HG03571 (cell line): Measurements from ENCODE around the gene PILRA.
"Not testable (repeated sequence)": the region's sequence is repeated elsewhere in the genome, so short reads cannot be mapped to it uniquely, and the experiment has no call there.

Experiments
- ATAC-seq: cut with Tn5 transposase; IDR thresholded peaks from one replicate; pipeline ENCODE4 v1.9.1; 2021; ENCODE audit not compliant: unreplicated experiment

PILRA gene

DNA sequence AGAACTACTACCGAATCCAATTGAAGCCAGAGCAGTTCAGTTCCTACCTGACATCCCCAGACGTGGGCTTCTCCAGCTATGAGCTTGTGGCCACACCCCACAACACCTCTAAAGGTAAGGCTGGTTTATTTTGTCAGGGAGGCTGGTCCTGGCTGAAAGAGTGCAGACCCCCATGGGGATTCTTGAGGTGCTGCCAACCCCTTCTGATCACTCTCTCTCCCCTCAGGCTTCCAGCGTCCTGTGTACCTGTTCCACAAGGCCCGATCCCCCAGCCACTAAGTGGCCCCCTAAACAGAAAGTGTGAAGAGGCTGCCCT is 59.9 kb downstream of the PILRA start:
- ATAC-seq, result no peak

DNA sequence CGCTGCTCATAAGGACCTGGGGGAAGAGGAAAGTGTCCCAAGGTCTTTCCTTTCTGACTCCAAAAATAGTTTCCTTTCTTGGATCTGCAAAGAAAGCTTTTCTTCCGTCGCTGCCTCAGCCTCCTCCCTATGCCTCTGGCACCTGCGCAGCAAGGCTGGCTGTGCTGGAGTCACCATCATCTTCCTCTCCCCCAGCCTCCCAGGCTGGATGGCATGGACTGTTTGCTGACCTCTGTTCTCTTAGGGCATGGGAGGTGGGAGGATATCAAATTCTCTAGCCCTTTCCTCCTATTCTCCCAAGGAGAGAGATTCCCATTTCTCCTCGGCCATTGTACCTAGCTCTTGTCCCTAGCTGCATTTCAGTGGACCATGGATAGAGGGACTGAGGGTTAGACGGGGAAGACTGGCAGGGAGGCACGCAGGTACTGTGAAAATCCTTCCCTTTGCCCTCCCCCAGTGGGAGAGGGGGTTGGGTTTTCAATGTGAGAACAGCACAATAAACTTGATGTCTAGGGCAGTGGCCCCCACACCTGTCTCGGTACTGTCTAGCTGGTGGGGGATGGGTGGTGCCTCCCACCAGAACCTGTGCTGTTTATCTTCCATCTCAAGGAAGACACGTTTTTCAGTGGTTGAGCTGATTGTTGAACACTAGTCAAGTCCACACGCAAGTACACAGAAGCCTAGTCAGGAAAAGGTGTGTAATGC is 60.5 kb downstream of the PILRA start:
- no peak for ATAC-seq

DNA sequence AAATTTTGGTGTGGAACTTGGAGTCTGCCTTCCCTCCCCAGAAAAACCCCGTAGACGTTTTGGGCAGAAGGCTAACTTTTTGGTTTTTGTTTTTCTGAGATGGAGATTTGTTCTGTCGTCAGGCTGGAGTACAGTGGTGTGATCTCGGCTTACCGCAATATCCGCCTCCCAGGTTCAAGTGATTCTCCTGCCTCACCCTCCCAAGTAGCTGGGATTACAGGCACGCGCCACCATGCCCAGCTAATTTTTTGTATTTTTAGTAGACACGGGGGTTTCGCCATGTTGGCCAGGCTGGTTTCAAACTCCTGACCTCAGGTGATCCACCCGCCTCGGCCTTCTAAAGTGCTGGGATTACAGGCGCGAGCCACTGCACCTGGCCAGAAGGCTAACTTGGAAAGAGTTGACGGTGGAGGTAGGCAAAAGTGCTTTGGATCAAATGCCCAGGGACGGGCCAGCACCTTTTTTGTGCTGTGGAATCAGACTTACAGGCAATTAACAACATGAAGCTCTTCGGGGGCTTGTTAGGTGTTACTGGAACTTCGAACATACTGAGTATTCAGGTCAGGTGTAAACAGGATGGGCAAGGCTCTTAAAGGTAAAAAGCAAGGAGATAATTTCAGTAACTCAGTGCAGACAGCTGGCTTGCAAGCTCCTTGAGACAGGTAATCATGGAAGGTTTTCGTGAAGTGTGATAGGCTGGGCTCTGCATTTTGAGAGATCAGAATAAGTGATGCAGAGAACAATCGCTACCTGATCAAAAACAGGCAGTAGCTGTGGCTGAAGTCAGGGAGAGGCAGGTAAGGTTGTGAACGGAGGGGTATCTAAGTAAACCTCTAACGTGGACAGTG is 61.2 kb downstream of the PILRA start:
- no peak for ATAC-seq

DNA sequence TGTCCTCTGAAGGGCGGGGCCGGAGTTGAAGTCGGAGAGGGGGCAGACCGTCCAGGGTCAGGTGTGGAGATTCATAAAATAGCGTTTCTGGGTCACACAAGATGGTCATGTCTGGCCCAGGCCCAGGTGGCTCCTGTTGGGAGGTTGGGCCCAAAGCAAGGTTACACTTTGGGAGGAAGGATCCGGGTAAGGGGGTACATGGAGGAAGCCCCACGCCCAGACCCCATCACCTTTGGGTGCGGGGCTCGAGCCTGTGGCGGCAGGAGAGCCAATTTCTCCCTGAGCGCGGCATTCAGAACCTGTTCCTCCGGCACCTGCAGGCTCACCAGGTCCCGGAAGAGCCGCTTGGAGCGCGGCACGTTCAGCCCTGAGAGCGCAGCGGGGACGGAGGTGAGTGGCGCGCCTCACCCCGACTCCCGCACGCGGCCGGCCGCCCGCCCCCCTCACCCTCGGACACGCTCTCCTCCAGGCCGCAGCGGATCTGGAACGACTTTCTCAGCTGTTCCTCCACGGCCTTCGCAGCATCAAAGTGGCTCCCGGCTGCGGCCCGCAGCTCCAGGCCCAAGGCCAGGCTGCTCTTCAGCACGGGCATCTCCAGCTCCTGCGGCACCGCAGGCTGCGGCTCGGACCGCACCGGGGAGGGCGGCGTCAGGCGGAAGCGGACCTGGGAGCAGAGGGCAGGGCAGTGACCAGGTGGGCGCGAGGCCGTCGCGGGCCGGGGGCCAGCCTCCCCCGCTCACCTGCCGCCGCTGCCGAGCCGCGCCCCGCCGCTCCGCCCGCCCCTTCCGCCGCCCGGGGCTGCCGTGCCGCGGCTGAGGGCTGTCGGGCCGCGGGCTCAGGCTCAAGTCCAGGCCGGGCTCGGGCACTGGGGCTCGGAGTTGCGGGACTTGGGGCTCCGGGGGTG is 62.4 kb downstream of the PILRA start:
- peak; percentile 23 for ATAC-seq

DNA sequence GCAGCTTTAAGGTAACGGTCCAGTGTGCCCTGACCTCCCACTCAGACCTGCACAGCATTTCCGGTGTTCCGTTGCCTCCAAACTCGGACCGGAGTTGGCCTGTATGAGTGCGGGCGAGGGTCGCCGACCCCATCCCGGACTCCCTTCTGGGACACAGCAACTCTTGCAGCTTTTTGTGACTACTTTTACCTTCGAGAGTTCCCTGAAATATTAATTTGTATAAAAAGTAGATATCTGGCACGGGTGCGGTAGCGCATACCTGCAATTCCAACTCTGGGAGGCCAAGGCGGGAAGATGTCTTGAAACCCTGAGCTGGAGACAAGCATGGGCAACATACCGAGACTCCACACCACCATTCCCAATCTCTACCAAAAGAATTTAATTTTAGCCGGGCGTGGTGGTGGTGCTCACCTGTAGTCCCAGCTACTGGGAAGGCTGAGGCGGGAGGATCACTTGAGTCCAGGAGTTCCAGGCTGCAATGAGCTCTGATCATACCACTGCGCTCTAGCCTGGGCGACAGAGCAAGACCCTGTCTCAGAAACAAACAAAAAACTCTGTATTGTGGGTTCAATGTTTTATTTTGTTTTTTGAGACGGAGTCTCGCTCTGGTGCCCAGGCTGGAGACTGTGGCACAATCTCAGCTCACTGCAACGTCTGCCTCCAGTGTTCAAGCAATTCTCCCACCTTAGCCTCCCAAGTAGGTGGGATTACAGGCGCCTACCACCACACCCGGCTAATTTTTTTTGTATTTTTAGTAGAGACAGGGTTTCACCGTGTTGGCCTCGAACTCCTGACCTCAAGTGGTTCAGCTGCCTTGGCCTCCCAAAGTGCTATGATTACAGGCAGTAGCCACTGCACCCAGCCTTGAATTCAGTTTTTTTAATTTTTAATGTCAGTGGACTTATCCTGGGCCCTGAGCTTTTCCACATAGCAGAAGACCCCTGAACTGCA is 64.1 kb downstream of the PILRA start:
- no peak for ATAC-seq

DNA sequence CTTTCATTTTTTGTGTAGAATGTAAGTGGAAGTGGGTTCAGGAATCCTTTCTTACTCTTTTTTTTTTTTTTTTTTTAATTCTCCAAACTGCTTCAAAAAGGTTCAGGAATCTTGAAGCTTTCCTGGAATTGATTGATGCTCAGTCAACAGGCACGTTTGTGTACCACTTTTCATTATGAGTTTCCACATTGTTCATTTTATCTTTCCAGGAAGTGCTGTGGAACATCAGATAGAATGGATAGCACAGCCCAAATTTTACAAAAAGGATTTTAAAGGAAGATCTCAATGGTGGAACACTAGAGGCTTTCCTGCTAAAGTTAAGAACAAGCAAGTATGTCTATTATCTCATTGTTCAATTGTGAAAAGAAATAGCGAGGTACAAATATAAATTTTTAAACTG is 64.9 kb downstream of the PILRA start:
- no peak for ATAC-seq

DNA sequence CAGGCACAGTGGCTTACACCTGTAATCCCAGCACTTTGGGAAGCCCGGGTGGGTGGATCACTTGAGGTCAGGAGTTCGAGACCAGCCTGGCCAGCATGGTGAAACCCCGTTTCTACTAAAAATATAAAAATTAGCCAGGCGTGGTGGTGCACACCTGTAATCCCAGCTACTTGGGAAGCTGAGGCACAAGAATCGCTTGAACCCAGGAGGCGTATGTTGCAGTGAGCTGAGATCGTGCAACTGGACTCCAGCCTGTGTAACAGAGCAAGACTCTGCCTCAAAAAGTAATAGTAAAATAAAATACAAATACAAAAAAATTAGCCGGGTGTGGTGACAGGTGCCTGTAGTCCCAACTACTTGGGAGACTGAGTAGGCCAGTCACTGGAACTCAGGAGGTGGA is 65.4 kb downstream of the PILRA start:
- not testable (repeated sequence) for ATAC-seq

DNA sequence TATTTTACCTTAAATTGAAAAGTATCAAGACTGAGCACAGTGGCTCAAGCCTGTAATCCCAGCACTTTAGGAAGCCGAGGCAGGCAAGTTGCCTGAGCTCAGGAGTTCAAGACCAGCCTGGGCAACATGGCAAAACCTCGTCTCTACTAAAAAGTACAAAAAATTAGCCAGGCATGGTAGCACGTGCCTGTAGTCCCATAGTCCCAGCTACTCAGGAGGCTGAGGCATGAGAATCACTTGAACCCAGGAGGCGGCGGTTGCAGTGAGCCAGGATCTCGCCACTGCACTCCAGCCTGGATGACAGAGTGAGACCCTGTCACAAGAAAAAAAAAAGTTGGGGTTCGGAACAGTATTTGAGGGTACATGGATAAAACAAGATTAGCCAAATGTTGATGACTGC is 66.0 kb downstream of the PILRA start:
- ATAC-seq, result not testable (repeated sequence)

DNA sequence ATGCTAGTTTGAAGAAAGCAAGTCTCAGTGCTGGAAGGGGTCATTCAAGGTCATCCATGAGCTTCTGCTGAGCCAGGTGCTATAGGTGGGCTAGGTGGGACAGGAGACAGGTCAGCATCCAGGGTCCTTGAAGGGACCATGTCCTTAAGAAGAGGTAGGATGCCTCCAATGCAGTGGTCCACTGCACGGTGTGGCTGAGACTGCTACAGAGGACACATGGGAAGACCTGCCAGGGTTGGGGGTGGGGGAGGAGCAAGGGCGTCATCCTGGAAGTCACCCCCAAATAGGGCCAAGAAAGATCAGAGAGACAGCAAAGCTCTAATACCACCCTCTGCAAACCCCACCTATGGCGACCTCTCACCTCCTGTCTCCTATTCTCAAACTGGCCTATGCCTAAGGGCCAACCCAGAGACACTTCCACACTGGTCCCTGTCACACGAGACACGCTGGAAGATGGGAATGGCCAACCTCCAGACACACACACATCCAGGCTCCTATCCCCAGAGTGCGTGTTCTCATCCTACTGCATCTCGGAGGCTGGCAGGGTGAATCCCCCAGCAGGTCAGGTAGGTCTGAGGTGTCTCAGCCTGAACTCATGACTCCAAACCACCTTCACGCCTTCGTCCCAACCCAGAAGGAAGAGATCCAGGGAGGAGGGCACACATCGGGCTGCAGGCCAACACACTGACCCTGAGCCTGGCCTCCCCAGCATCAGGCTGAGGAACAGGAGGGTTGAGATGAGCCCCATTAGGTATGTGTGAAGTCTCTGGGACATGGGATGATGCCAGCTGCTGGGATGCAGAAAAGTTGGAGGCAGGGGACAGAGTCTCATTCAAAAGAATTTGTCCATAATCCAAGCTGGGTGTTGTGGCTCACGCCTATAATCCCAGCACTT is 68.6 kb downstream of the PILRA start:
- no peak for ATAC-seq

DNA sequence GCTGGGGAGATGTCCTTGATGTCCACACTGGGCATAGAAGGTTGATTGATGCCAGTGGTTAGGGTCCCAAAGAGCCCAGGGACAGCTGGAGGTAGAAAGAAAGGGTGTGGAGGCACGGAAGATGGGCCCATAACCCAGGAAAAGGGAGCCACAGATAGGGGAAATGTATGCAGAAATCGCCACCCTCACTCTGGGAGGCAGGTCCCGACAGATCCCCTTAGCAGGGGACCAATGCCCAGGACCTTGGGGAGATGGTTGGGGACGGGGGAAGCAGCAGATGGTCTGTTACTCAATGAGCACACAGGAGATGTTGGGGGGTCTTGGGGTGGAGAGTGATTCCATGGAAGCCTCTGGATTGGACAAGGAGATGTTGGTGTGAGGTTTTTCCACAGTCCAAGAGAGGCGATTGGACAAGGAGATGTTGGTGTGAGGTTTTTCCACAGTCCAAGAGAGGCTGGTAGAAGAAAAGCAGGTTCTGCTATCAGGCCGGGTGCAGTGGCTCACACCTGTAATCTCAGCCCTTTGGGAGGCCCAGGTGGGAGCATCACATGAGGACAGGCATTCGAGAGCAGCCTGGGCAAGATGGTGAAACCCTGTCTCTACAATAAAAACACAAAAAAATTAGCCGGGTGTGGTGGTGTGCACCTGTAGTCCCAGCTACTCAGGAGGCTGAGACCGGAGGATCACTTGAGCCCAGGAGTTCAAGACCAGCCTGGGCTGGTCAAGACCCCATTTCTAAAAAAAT is 70.0 kb downstream of the PILRA start:
- no peak for ATAC-seq

DNA sequence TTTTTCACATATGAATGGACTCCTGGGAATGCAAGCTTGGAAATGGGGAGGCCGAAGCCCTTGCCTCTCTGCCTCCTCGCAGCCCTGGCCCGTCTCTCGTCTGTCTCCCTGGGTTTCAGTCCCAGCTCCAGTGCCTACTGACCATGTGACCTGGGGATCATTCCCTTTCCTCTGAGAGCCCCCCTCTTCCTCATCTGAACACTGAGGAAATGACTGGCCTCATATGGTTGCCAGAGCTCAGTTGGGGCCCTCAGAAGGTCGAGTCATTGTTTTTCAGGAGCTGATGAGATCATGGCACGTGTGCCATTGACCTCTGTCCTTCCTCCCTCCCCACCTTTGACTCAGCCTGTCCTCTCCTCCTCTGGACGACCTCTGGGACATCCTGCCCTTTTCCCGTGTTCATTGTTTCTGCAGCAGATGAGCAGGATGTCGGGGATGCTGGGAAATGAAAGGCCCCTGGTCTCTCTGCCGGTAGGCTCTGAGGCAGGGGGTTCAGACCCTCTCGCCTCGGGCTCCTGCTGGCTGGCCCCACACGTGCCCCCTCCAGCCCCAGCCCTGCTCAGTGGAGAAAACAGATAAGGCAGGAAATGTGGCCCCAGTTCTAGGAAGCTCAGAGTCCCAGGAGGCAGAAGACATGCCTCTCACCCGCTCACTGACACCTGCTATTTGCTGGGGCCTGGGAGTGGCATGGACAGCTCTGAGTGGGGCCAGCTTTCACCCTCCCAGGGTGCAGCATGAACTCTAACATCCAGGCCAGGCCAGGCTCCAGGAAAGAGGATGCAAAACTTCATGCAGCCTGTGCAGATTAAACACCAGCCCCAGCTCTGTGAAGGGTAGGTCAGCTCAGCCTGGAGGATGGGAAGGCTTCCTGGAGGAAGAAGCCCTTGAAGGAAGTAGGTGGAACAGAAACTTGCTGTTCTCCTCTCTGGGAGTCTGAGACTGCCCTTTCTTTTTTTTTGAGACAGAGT is 71.3 kb downstream of the PILRA start:
- no peak for ATAC-seq

DNA sequence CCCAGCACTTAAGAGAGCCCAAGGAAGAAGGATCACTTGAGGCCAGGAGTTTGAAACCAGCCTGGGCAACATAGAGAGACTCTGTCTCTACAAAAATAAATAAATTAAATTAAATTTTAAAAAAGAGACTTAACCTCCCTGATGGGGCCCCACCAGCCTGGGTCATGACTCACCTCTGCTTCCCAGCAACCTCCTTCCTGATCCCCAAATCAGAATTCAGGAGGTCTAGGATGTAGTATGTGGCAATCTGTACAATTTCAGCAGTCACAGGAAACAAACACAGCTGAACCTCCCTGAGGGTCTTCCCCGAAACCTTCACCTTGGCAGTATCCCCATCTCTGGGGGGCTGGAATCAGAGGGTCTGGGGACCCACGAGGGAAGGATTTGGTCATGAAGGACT is 72.8 kb downstream of the PILRA start:
- no peak for ATAC-seq

DNA sequence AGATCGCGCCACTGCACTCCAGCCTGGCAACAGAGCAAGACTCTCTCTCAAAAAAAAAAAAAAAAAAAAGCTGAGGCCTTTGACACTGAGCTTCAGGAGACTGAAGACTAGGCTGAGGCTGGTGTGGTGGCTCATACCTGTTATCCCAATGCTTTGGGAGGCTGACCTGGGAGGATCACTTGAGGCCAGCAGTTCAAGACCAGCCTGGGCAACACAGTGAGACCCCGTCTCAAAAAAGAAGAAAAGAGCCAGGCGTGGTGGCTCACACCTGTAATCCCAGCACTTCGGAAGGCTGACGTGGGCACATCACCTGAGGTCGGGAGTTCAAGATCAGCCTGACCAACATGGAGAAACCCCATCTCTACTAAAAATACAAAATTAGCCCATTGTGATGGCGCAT is 74.1 kb downstream of the PILRA start:
- not testable (repeated sequence) for ATAC-seq

DNA sequence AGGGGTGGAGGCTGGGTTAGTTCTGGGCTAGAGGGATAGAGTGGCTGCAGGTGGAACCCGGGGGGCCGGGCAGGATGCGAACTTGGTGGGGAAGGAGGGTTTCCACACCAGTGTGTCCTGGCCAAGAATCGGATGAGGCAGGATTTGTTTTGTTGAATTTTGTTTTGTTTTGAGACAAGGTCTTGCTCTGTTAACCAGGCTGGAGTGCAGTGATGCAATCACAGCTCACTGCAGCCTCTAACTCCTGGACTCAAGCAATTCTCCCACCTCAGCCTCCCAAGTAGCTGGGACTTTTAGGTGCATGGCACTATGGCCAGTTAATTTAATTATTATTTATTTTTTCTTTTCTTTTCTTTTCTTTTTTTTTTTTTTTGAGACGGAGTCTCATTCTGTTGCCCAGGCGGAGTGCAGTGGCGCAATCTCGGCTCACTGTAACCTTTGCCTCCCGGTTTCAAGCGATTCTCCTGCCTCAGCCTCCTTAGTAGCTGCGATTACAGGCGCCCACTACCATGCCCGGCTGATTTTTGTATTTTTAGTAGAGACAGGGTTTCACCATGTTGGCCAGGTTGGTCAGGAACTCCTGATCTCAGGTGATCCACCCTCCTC is 76.0 kb downstream of the PILRA start:
- ATAC-seq, result no peak
